Measurements from ENCODE around the gene TBX21. TPM values are rescaled to one million over a fixed set of nuclear protein-coding genes. Genes with fewer than 3 reads are reported as not detected.

Gene TBX21
- total RNA-seq (2022; extraction: Qiagen RNA extraction; ENCODE audit: low read depth), result 0.05 to 0.07 TPM (median 0.07 TPM) in 4 of 5 replicates, not detected in the other

GRCh38 chr17:47733047-47733673, at the start of gene TBX21:
TBX21 (plus strand) TSS chr17:47733236; CDS start chr17:47733455, 219 bp downstream.

GRCh38 chr17:47693731-47694580, 39.1 kb upstream of the TBX21 start, which contains the start of gene TBKBP1:
TBKBP1 (plus strand) TSS chr17:47694161; CDS start chr17:47696113, 1,952 bp downstream.

Other genes starting within 250 kb of the TBX21 start
- 57.2 to 91.0 TPM (median 66.9 TPM) in 5 replicates for gene NPEPPS, start 202.1 kb upstream of the TBX21 start, total RNA-seq (2022; extraction: Qiagen RNA extraction; ENCODE audit: low read depth)
- 304 to 452 TPM (median 331 TPM) in 5 replicates for gene KPNB1, start 83.3 kb upstream of the TBX21 start, total RNA-seq (2022; extraction: Qiagen RNA extraction; ENCODE audit: low read depth)
- gene TBKBP1, start 39.1 kb upstream of the TBX21 start, total RNA-seq (2022; extraction: Qiagen RNA extraction; ENCODE audit: low read depth), result 3.8 to 6.6 TPM (median 5.6 TPM) in 5 replicates
- gene OSBPL7, start 88.6 kb downstream of the TBX21 start, total RNA-seq (2022; extraction: Qiagen RNA extraction; ENCODE audit: low read depth), result 7.2 to 9.4 TPM (median 8.9 TPM) in 5 replicates
- 87.6 to 113 TPM (median 96.3 TPM) in 5 replicates for gene MRPL10, start 98.3 kb downstream of the TBX21 start, total RNA-seq (2022; extraction: Qiagen RNA extraction; ENCODE audit: low read depth)
- 2.7 to 4.1 TPM (median 3.6 TPM) in 5 replicates for gene LRRC46, start 98.4 kb downstream of the TBX21 start, total RNA-seq (2022; extraction: Qiagen RNA extraction; ENCODE audit: low read depth)
- gene SCRN2, start 108.0 kb downstream of the TBX21 start, total RNA-seq (2022; extraction: Qiagen RNA extraction; ENCODE audit: low read depth), result 30.1 to 39.1 TPM (median 34.5 TPM) in 5 replicates
- gene SP6, start 117.9 kb downstream of the TBX21 start, total RNA-seq (2022; extraction: Qiagen RNA extraction; ENCODE audit: low read depth), result 2.6 to 3.0 TPM (median 2.8 TPM) in 5 replicates
- 15.8 to 17.2 TPM (median 16.7 TPM) in 5 replicates for gene SP2, start 163.0 kb downstream of the TBX21 start, total RNA-seq (2022; extraction: Qiagen RNA extraction; ENCODE audit: low read depth)
- gene PNPO, start 208.3 kb downstream of the TBX21 start, total RNA-seq (2022; extraction: Qiagen RNA extraction; ENCODE audit: low read depth), result 20.8 to 23.3 TPM (median 21.6 TPM) in 5 replicates
- gene PRR15L, start 224.6 kb downstream of the TBX21 start, total RNA-seq (2022; extraction: Qiagen RNA extraction; ENCODE audit: low read depth), result 0.08 to 0.20 TPM (median 0.15 TPM) in 4 of 5 replicates, not detected in the other
- gene CDK5RAP3, start 237.9 kb downstream of the TBX21 start, total RNA-seq (2022; extraction: Qiagen RNA extraction; ENCODE audit: low read depth), result 104 to 121 TPM (median 107 TPM) in 5 replicates